Stimulated activated CD4-positive, alpha-beta T cell treated with anti-CD3 and anti-CD28 coated beads, Interleukin-15, amount 100 ng/mL, for 24 hours (primary cell): ENCODE results near the gene PEX5.
"Not testable (repeated sequence)": the region's sequence is repeated elsewhere in the genome, so short reads cannot be mapped to it uniquely, and the experiment has no call there.

Experiments
- DNase-seq: peaks from one replicate; pipeline ENCODE4 v3.0.0-alpha.2; 2020

PEX5 gene

GRCh38 chr12:7219599-7220243, 30.2 kb downstream of the PEX5 start:
- peak; percentile 77 for DNase-seq

GRCh38 chr12:7221486-7221885, 32.0 kb downstream of the PEX5 start:
- DNase-seq = no peak

DNA sequence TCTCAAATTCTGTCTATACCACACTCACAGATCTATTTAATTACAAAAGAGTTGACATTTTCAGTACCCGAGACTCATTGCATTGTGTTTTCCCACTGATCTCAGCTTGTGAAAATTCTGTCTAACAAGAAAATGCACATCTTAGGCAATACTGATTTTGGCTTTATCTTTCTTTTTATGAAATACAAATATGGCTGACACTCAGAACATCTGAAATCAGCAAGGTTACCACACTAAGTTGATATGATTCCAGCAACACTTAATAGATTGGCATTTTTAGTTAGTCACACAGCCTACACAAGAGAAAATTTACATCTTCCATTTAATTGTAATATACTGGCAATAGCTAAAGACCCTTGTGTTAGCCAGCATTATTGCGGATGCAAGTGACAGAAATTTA, 40.3 kb downstream of the PEX5 start:
- DNase-seq = no peak

GRCh38 chr12:7241404-7242005, 52.0 kb downstream of the PEX5 start:
- no peak for DNase-seq

- DNase-seq = no peak
These were observed 53.0 kb downstream of the PEX5 start for GRCh38 chr12:7242176-7243101.

GRCh38 chr12:7251328-7251996, 62.0 kb downstream of the PEX5 start:
- not testable (repeated sequence) for DNase-seq

GRCh38 chr12:7259060-7259459, 69.6 kb downstream of the PEX5 start:
- DNase-seq = no peak
